Chondrocyte (in vitro differentiated cells): Measurements from ENCODE around the gene MAP3K20. TPM values are rescaled to one million over a fixed set of nuclear protein-coding genes. Genes with fewer than 3 reads are reported as not detected.

Source experiments
- DNase-seq: peaks from one replicate; pipeline ENCODE4 v3.0.0; 2021; ENCODE audit warnings: mixed read lengths, low spot score
- H3K27ac Mint-ChIP-seq: one replicate; pipeline ENCODE4 v1.8.0; 2021; ENCODE audit warnings: mild to moderate bottlenecking, moderate library complexity, mixed read lengths; ENCODE audit not compliant: unreplicated experiment
- H3K27me3 Mint-ChIP-seq: 2 replicates; pipeline ENCODE4 v1.8.0; 2021; ENCODE audit warnings: low read depth, mixed read lengths
- H3K36me3 Mint-ChIP-seq: 2 replicates; pipeline ENCODE4 v1.8.0; 2021; ENCODE audit warnings: low read depth, mixed read lengths
- H3K4me1 Mint-ChIP-seq: 2 replicates; pipeline ENCODE4 v1.8.0; 2021; ENCODE audit warnings: low read depth, mild to moderate bottlenecking, mixed read lengths
- H3K4me3 Mint-ChIP-seq: one replicate; pipeline ENCODE4 v1.8.0; 2021; ENCODE audit warnings: mild to moderate bottlenecking, moderate library complexity, mixed read lengths; ENCODE audit not compliant: unreplicated experiment
- H3K9me3 Mint-ChIP-seq: 2 replicates; pipeline ENCODE4 v1.8.0; 2021; ENCODE audit warnings: low read depth, mixed read lengths
- CTCF ChIP-seq: fragments of 200-600 bp; sonication (generic); IDR thresholded peaks from 2 replicates; pipeline ENCODE4 v1.5.0; 2021; ENCODE audit warnings: antibody characterized with exemption, mild to moderate bottlenecking, moderate library complexity
- total RNA-seq: library from RNA; stranded (reverse); gene quantifications from 3 replicates; pipeline ENCODE4 v1.2.1, GENCODE V29; 2021

MAP3K20 gene
- total RNA-seq, 1 donor from 2014 or later = 68.5 TPM

DNA sequence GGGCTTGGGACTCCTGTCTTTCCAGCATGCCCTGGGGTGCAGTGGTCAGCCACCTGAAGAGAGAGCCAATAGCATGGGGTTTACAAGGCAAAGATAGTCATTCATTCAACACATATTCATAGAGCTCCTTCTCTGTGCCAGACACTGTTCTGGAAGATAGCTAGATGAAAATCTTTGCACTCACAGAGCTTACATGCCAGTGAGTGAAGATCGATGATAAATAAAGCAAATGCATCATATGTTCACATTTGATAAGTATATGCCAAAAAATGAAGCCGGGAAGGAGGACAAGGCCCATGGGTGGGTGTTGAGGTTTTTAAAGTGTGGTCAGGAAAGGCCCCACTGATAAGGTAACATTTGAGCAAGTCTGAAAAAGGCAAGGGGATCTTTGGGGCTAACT, 148.2 kb downstream of the MAP3K20 start:
- no peak overlapping the region for H3K27ac Mint-ChIP-seq
- DNase-seq = no peak
- TF ChIP-seq CTCF = no peak
- H3K4me1 Mint-ChIP-seq = peaks cover 7% of the 10 kb centered on the region
- H3K9me3 Mint-ChIP-seq = no peaks in the 10 kb centered on the region
- H3K36me3 Mint-ChIP-seq = peaks cover 10% of the 10 kb centered on the region
- no peak overlapping the region for H3K4me3 Mint-ChIP-seq
- no peaks in the 10 kb centered on the region for H3K27me3 Mint-ChIP-seq

GRCh38 chr2:173226899-173227698, 151.5 kb downstream of the MAP3K20 start:
- Mint-ChIP-seq H3K9me3 (no peaks in the 10 kb centered on the region), H3K4me1 (peaks cover 13% of the 10 kb centered on the region), H3K27me3 (no peaks in the 10 kb centered on the region), H3K27ac (no peak overlapping the region), H3K36me3 (peaks cover 9% of the 10 kb centered on the region), H3K4me3 (no peak overlapping the region)
- TF ChIP-seq CTCF = no peak
- no peak for DNase-seq

DNA sequence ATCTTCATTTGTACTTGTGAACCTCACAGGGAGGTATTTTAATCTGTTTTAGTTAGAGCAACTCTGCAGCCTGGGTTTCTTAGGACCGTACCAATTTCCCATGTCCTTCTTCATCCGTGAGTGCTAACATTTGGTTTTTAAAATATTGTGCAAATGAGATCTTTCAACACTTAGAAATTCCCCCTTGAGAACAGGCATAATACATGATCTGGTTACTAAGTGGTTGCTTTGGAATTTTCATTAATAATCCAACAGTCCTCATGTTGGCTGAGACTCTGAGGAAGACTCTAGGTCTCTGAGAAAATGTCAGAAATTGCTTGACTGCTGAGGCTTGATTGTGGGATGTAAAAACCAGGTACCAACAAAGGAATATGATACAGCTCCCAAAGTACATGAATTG, 153.4 kb downstream of the MAP3K20 start:
- peaks cover 13% of the 10 kb centered on the region for H3K4me1 Mint-ChIP-seq
- no peaks in the 10 kb centered on the region for H3K27me3 Mint-ChIP-seq
- peaks cover 16% of the 10 kb centered on the region for H3K36me3 Mint-ChIP-seq
- no peak for DNase-seq
- H3K4me3 Mint-ChIP-seq = no peak overlapping the region
- no peaks in the 10 kb centered on the region for H3K9me3 Mint-ChIP-seq
- no peak for TF ChIP-seq CTCF
- H3K27ac Mint-ChIP-seq = no peak overlapping the region

GRCh38 chr2:173230181-173230580, 154.5 kb downstream of the MAP3K20 start:
- no peaks in the 10 kb centered on the region for H3K27me3 Mint-ChIP-seq
- TF ChIP-seq CTCF = no peak
- DNase-seq = no peak
- peaks cover 10% of the 10 kb centered on the region for H3K4me1 Mint-ChIP-seq
- H3K4me3 Mint-ChIP-seq = no peak overlapping the region
- no peaks in the 10 kb centered on the region for H3K9me3 Mint-ChIP-seq
- peaks cover 24% of the 10 kb centered on the region for H3K36me3 Mint-ChIP-seq
- H3K27ac Mint-ChIP-seq = no peak overlapping the region

- Mint-ChIP-seq H3K36me3 (peaks cover 24% of the 10 kb centered on the region), H3K27me3 (no peaks in the 10 kb centered on the region), H3K4me1 (peaks cover 9% of the 10 kb centered on the region), H3K27ac (peak overlapping the region; percentile 9), H3K4me3 (no peak overlapping the region), H3K9me3 (no peaks in the 10 kb centered on the region)
- no peak for DNase-seq
- no peak for TF ChIP-seq CTCF
Observed at GRCh38 chr2:173231042-173231441, 155.4 kb downstream of the MAP3K20 start.
